ENCODE measurements around the gene C5AR2. TPM values are rescaled to one million over a fixed set of nuclear protein-coding genes. Genes with fewer than 3 reads are reported as not detected.
"Not testable (repeated sequence)": the region's sequence is repeated elsewhere in the genome, so short reads cannot be mapped to it uniquely, and the experiment has no call there.

Gene C5AR2
- total RNA-seq, 1 experiment from 2014 or later: 2.4 TPM

- intact Hi-C loops (cut with micrococcal nuclease); H3K27me3 Mint-ChIP-seq (ENCODE audit: insufficient read depth, unreplicated experiment); BruUV-seq (replicated peaks); H3K9me3 Mint-ChIP-seq (ENCODE audit: unreplicated experiment); DNase-seq (ENCODE audit: unreplicated experiment); H3K4me3 Mint-ChIP-seq (ENCODE audit: unreplicated experiment); H3K27ac Mint-ChIP-seq (ENCODE audit: low read depth, unreplicated experiment); H3K4me1 Mint-ChIP-seq (ENCODE audit: insufficient read depth, unreplicated experiment); H3K36me3 Mint-ChIP-seq (ENCODE audit: insufficient read depth, unreplicated experiment): not testable (repeated sequence)
- CTCF ChIA-PET: interaction anchor here (0.6 to 1.4 kb wide), 5 partner anchors 11 to 376 kb away, joined by 3 to 5 read pairs (median 5); partner anchors contain the start of gene DHX34
- POLR2A ChIA-PET: interaction anchor here (0.7 to 1.3 kb wide), 6 partner anchors 95 to 470 kb away, joined by 3 to 7 read pairs (median 3); no protein-coding TSS in a partner anchor
These were observed 56.7 kb downstream of the C5AR2 start for GRCh38 chr19:47388721-47389120.

- BruUV-seq (replicated peaks): no TSS peak
- TF ChIP-seq, protein P1, sequence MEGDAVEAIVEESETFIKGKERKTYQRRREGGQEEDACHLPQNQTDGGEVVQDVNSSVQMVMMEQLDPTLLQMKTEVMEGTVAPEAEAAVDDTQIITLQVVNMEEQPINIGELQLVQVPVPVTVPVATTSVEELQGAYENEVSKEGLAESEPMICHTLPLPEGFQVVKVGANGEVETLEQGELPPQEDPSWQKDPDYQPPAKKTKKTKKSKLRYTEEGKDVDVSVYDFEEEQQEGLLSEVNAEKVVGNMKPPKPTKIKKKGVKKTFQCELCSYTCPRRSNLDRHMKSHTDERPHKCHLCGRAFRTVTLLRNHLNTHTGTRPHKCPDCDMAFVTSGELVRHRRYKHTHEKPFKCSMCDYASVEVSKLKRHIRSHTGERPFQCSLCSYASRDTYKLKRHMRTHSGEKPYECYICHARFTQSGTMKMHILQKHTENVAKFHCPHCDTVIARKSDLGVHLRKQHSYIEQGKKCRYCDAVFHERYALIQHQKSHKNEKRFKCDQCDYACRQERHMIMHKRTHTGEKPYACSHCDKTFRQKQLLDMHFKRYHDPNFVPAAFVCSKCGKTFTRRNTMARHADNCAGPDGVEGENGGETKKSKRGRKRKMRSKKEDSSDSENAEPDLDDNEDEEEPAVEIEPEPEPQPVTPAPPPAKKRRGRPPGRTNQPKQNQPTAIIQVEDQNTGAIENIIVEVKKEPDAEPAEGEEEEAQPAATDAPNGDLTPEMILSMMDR (IDR thresholded peaks at IDR 0.05; ENCODE audit: unreplicated experiment): no peak
- Mint-ChIP-seq H3K4me3 (ENCODE audit: unreplicated experiment) (no peak overlapping the region), H3K4me1 (ENCODE audit: insufficient read depth, unreplicated experiment) (peaks cover 6% of the 10 kb centered on the region), H3K9me3 (ENCODE audit: unreplicated experiment) (no peaks in the 10 kb centered on the region), H3K27ac (ENCODE audit: low read depth, unreplicated experiment) (no peak overlapping the region), H3K27me3 (ENCODE audit: insufficient read depth, unreplicated experiment) (peaks cover 10% of the 10 kb centered on the region), H3K36me3 (ENCODE audit: insufficient read depth, unreplicated experiment) (peaks cover 4% of the 10 kb centered on the region)
- CTCF ChIA-PET: interaction anchor here (0.6 to 1.4 kb wide), 5 partner anchors 11 to 850 kb away, joined by 3 to 5 read pairs (median 5); partner anchors contain the start of gene DHX34
- DNase-seq (ENCODE audit: unreplicated experiment): no peak
- intact Hi-C loops (cut with micrococcal nuclease): no loop called here
- POLR2A ChIA-PET: interaction anchor here (0.7 to 1.3 kb wide), 4 partner anchors 97 to 454 kb away, joined by 3 to 7 read pairs (median 3); no protein-coding TSS in a partner anchor
These were observed 57.2 kb downstream of the C5AR2 start for GRCh38 chr19:47389150-47389556.

GRCh38 chr19:47390533-47391488 lies 58.8 kb downstream of the C5AR2 start:
- Mint-ChIP-seq H3K27ac (ENCODE audit: low read depth, unreplicated experiment) (no peak overlapping the region), H3K27me3 (ENCODE audit: insufficient read depth, unreplicated experiment) (peaks cover 17% of the 10 kb centered on the region), H3K4me3 (ENCODE audit: unreplicated experiment) (no peak overlapping the region), H3K4me1 (ENCODE audit: insufficient read depth, unreplicated experiment) (peaks cover 9% of the 10 kb centered on the region), H3K9me3 (ENCODE audit: unreplicated experiment) (no peaks in the 10 kb centered on the region), H3K36me3 (ENCODE audit: insufficient read depth, unreplicated experiment) (no peaks in the 10 kb centered on the region)
- POLR2A ChIA-PET: interaction anchor here (0.6 to 1.5 kb wide), 9 partner anchors 10 to 107 kb away, joined by 3 to 6 read pairs (median 4); partner anchors contain the start of gene DHX34
- CTCF ChIA-PET: interaction anchor here (0.5 to 2.8 kb wide), 38 partner anchors 9 to 1229 kb away, joined by 3 to 36 read pairs (median 4); partner anchors contain the start of gene DHX34
- no TSS peak for BruUV-seq (replicated peaks)
- intact Hi-C loops (cut with micrococcal nuclease): loop anchor here (1.0 to 2.0 kb wide), 2 partner anchors 95 to 106 kb away; no protein-coding TSS in a partner anchor
- DNase-seq (ENCODE audit: unreplicated experiment): no peak
- TF ChIP-seq, protein P1 (IDR thresholded peaks at IDR 0.05; ENCODE audit: unreplicated experiment): no peak

DNA sequence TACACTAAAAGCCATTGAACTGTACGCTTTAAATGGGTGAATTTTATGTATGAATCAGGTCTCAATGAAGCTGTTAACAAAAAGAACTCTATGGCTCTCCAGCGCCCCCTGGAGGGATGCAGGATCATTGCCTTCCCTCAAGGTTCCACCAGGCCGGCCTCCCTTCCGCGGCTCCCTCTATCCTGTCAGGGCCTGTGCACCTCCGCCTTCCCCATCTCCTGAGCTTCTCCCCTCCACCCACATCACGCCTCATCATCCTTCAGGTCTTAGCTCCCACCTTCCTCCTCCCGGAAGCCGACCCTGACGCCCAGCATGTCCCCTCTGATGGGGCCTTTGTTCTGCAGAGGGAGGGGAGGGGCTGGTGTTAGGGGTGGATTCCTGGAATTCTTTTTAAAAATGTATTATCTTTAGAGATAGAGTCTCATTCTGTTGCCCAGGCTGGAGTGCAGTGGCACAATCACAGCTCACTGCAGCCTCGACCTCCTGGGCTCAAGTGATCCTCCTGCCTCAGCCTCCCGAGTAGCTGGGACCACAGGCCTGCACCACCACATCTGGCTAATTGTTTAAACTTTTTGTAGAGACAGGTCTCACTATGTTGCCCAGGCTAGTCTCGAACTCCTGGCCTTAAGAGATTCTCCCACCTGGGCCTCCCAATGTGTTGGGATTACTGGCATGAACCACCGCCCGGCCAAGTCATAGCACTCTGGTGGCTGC lies 59.7 kb downstream of the C5AR2 start:
- peaks cover 17% of the 10 kb centered on the region for H3K27me3 Mint-ChIP-seq (ENCODE audit: insufficient read depth, unreplicated experiment)
- DNase-seq (ENCODE audit: unreplicated experiment): peak; percentile 82
- ChIA-PET CTCF (interaction anchor here (0.5 to 2.8 kb wide), 36 partner anchors 8 to 1229 kb away, joined by 3 to 36 read pairs (median 4); partner anchors contain the start of gene DHX34), POLR2A (interaction anchor here (0.8 to 1.5 kb wide), 7 partner anchors 9 to 108 kb away, joined by 3 to 6 read pairs (median 5); partner anchors contain the start of gene DHX34)
- TF ChIP-seq, protein P1 (IDR thresholded peaks at IDR 0.05; ENCODE audit: unreplicated experiment): peak; percentile 90
- no peaks in the 10 kb centered on the region for H3K36me3 Mint-ChIP-seq (ENCODE audit: insufficient read depth, unreplicated experiment)
- no TSS peak for BruUV-seq (replicated peaks)
- H3K4me3 Mint-ChIP-seq (ENCODE audit: unreplicated experiment): no peak overlapping the region
- no peak overlapping the region for H3K27ac Mint-ChIP-seq (ENCODE audit: low read depth, unreplicated experiment)
- intact Hi-C loops (cut with micrococcal nuclease): loop anchor here (1.0 to 2.0 kb wide), 2 partner anchors 95 to 107 kb away; no protein-coding TSS in a partner anchor
- H3K4me1 Mint-ChIP-seq (ENCODE audit: insufficient read depth, unreplicated experiment): peaks cover 9% of the 10 kb centered on the region
- H3K9me3 Mint-ChIP-seq (ENCODE audit: unreplicated experiment): no peaks in the 10 kb centered on the region

Other genes starting within 250 kb of the C5AR2 start
- gene ZC3H4, start 218.4 kb upstream of the C5AR2 start, total RNA-seq (2022): 41.4 and 41.8 TPM in 2 replicates
- 76.1 and 81.7 TPM in 2 replicates for gene SAE1, start 201.3 kb upstream of the C5AR2 start, total RNA-seq (2022)
- gene BBC3, start 101.0 kb upstream of the C5AR2 start, total RNA-seq (2022): 16.2 and 19.6 TPM in 2 replicates
- 35.0 and 39.0 TPM in 2 replicates for gene CCDC9, start 75.7 kb upstream of the C5AR2 start, total RNA-seq (2022)
- gene INAFM1, start 57.3 kb upstream of the C5AR2 start, total RNA-seq (2022): 15.0 and 16.8 TPM in 2 replicates
- 1.9 and 4.7 TPM in 2 replicates for gene C5AR1, start 22.3 kb upstream of the C5AR2 start, total RNA-seq (2022)
- gene DHX34, start 17.1 kb downstream of the C5AR2 start, total RNA-seq (2022): 27.6 and 34.7 TPM in 2 replicates
- 6.6 and 11.2 TPM in 2 replicates for gene MEIS3, start 87.4 kb downstream of the C5AR2 start, total RNA-seq (2022)
- gene SLC8A2, start 139.7 kb downstream of the C5AR2 start, total RNA-seq (2022): 0.54 TPM in 1 of 2 replicates, not detected in the other
- gene KPTN, start 152.0 kb downstream of the C5AR2 start, total RNA-seq (2022): 9.7 and 17.6 TPM in 2 replicates
- gene NAPA, start 182.9 kb downstream of the C5AR2 start, total RNA-seq (2022): 72.1 and 73.2 TPM in 2 replicates
- not detected in 2 replicates for gene ZNF541, start 241.0 kb downstream of the C5AR2 start, total RNA-seq (2022)

Measured in MCF 10A (cell line).